GM12878 (cell line): ENCODE data around the gene HERPUD2.

Source experiments
- POLR2AphosphoS5 ChIP-seq: IDR thresholded peaks from 2 replicates; pipeline ENCODE4 v1.6.1; 2011; ENCODE audit warnings: mild to moderate bottlenecking, low read length, inconsistent platforms
- SKIL ChIP-seq: fragments of 450-650 bp; IDR thresholded peaks from 2 replicates; pipeline ENCODE4 v1.6.1; 2017; ENCODE audit warnings: mild to moderate bottlenecking, low read depth, inconsistent platforms; ENCODE audit not compliant: poor library complexity, severe bottlenecking

- no peak for TF ChIP-seq SKIL
- TF ChIP-seq POLR2AphosphoS5: no peak
These were observed 23.1 kb upstream of the HERPUD2 start for GRCh38 chr7:35718047-35718446.
